Stimulated activated CD8-positive, alpha-beta memory T cell treated with anti-CD3 and anti-CD28 coated beads, Interleukin-2, amount 100 ng/mL, for 1 hour (primary cell): ENCODE data around the gene ELP4.

Experiments
- DNase-seq, 2 donors: peaks; one replicate each; pipeline ENCODE4 v3.0.0-alpha.2; 2020; ENCODE audit warnings: low read depth in 2 of 2

The ELP4 gene

DNA sequence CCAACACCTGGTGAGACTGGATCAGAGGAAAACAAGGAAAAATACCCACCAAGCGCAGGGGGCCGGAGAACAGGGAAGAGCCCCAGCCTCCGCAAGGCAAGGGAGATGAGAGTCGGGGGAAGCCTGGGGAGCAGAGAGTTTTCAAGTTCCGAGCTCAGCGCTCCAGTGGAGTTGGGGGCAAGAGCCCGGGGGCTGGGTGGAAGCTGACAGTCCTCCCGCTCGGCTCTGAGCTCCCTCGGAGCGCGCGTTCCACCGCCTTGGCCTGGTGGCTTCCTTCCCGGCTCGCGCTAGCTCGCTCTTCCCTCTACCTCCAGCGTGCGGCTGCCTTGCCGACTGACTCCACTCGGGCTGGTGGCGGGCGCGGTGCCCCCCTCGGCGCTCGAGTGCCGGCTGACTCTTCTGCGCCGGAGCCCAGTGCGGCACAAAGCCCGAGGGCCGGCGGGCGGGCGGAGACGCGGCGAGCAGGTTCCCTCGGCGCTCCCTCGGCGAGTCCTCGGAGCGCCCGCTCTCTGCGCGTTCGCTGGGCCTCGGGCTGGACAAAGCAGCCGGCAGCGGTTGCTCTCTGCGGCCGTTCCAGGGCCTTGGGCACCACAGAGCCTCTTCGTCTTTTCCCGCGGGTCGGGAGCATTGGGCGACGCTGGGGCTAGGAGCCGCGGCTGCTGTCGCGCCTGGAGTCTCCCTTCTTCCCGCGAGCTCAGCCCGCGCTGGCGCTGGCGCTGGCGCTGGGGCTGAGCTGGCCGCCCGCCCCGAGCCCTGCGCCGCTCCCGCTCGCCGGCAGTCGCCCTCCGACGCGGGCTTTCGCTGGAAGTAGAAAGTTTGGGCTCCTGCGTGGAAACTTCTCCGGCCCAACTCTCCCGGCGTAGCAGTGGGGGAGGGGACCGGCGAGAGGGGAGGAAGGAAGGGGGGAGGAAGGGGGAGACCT lies 300.6 kb downstream of the ELP4 start:
- no peak for DNase-seq

DNA sequence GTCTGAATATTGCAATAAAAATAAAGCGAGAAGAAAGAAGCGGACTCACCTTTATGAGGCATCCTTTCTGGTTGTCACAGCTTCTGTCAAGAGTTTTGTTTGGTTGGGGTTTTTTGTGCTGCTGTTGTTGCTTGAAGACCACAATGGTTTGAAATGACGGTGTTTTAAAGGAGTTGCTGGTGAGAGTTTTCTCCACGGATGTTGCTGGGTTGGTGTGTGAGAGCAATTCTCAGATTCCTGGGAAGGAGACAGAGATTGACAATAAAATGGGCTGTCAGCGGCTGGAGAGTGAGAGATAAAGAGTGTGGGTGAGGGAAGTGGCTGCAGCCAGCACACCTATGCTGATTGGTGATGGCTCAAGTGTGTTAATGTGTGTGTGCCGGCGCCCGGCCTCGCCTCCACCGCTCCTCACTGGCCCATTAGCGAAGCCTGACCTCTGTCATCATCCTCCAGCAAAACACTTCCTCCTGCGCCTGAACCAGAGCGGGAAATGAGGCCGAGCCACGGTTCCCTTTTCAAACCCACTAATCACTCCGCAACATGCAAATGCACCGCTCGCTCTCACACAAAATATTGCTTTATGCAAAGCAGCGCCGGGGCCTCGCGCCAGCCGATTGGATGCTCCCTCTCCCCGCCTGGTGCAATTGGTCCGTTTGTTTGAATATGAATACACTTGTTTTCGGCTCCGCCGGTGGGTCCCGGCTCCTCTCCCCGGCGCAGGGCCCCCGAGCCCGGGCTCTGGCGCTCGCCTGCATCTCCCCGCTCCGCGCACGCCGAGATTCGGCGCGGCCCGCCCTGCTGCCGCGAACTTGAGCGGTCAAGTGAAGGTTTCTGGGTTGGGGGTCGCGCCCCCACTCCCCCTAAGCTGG lies 301.4 kb downstream of the ELP4 start, which contains the start of gene PAX6:
PAX6 (minus strand) TSS at position 544 of the 869 bp plus-strand sequence. CDS start 4,911 bp downstream, outside the sequence.
- no peak for DNase-seq

DNA sequence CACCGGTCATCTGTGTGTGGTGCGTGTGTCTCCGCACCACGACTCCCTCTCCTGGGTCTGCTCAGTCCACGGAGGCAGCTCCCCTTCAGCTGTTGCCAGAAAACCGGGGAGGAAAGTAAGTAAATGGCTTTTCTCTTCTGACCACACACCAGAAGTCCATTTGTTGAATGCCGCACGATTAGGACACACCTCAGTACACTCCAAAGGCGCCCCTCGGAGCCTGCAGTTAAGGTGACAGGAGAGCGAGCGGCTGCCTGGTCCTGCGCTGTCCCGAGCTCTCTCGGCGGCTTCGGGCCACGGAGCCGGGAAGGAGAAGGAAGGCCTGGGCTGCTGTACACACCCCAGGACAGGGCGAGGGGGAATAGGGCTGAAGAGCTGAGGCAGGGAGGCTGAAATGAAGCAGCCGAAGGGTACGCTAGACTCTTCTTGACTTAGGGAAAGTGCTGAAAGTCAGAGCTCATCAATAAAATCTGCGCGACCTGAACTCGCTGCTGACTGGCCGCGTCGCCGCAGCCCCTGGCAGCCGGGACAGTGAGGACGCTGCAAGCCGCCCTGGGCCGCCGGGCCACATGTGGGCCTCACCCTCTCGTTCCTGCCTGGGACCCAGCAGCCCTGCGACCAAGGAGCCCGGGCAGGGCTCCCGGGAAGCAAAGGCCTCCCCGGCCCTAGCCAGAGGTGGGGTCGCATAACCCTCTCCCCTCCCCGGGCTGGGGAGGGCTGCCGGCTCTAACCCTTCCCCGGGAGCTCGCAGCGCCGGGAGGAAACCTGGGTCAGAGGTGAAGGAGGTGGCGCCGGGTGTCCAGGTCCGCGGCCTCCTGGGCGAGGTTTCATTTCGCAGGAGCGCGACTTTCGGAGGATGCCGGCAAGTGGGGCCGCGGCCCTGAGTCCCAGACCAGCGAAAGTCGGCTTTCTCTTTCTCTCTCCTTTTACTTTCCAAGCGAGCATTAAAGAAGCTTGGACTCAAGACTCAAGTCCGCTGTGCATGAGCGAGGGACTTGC lies 303.1 kb downstream of the ELP4 start:
- no peak for DNase-seq

DNA sequence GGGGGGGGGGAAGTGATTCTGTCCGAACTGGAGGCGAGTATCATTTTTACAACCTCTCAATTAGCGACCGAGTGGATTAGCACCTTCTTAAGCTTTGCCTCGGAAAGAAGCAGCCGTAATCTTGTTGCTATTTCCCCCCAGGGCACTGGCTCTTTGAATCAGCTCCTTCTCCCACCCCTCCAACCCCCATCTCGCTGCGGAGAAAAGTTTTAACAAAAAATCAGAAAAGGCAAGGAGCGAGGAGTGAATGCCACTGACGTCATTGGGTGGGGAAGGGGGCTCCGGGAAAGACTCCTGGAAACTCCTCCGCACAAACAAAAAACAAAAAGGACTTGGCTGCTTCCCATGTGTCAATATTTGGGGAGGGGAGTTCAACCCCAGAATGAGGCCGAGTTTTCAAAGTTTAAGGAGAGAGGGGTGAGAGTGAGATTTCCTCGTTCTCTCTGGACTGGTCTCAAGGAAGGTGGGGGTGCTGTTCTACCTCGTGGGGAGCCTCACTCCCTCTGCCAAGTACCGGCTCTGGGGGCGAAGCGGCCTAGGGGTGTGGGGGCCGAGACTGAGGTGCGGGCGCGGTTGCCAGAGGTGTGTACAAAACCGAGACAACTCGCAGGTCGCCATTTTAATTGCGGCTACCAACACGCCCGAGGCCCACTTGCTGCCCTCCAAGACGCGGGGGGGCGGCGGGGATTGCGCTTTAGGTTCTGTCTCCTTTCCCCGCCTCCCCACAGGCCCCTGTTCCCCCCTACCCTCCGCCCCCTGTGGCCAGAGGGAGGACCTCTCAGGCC lies 304.0 kb downstream of the ELP4 start:
- no peak for DNase-seq

DNA sequence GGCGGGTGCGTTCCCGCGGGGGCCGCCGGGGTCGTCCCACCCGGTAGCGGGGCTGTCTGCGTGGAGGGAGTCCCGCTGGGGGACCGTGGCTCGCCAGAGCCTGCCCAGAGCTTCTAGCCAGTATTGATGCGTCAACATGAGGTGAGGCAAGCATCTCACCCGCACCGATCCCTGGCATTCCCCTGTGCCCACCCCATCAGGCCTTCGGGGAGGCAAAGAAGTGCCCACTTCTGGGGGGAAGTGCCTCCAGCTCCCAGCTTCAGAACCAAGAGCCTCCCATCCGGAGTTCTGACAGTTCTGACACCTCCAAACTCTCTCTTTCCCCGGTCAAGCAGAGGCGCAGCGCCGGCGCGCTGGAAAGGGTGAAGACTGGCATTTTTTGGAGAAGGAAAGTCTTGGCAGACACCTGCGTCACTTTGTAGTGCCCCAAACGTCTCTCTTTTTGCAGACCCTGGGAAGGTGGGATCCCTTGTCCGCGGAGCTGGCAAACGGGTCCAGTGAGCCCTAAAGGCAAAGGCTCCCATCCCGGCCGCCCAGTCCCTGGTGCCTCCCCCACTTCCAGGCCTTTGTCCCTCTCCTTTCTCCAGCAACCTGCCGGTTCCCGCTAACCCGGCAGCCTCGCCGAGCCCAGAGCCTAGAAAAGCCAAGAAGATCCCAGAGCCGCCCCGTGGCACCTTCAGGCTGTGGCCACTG lies 304.8 kb downstream of the ELP4 start:
- no peak for DNase-seq

DNA sequence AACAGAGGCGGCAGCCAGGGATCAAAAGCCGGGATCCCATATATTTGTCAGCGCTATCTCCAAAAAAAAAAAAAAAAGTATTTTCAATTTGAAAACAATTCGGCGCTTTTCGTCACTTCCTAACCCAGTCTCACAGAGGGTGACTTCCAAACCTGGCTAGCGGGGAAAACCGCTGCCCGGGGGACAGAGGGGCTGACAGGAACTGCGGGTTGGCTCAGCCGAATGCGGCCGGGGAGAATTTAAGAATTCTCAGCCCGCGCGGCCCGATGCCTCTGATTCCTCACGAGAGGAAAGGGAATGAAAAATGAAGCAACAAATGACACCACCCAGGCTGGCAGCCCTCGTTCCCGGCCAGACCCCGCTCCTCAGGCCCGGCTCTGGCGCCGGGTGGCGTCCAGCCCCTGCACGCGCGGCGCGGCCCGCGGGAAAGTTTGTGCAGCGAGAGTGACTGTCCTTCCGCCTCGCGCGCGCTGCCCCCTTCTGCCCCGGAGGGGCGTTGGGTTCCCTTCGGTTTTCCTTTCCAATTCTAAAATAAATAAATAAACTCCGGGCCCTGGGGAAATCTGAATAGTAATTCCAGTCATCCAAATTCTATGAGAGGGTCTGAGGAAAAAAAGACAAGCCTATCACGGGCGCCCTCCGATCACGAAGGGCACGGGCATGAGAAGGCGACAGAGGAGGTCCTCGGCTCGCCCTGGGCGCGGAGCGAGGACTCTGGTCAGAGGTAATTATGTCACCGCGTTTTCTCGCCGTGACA lies 306.3 kb downstream of the ELP4 start:
- no peak for DNase-seq

DNA sequence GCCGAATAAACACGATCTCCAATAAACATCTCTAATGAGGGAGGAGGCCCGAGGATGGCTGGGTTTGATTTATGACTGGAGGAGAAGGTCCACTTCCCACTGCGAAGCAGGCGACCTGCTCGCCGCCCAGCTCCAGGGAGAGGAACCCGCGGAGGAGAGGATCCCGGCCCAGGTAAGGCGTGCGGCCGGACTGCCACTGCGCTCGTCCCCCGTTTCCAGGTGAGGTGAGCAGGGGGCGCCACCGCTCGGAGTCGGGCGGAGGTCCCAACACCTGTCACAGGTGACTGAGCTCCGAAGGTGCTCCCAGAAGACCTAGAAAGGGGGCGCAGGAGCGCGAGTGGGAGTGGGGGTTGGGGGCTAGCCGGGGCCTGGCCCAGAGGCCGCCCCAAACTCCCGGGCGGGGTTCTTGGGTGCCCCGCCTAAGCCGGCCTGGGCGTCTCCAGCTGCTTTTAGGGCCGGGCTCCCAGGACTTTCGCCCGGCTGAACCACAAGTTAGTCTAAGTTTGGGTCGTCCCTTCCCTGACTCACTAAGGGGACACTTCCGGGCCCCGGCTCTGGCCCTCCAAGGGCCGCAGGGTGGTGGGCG lies 307.0 kb downstream of the ELP4 start:
- DNase-seq, result no peak

DNA sequence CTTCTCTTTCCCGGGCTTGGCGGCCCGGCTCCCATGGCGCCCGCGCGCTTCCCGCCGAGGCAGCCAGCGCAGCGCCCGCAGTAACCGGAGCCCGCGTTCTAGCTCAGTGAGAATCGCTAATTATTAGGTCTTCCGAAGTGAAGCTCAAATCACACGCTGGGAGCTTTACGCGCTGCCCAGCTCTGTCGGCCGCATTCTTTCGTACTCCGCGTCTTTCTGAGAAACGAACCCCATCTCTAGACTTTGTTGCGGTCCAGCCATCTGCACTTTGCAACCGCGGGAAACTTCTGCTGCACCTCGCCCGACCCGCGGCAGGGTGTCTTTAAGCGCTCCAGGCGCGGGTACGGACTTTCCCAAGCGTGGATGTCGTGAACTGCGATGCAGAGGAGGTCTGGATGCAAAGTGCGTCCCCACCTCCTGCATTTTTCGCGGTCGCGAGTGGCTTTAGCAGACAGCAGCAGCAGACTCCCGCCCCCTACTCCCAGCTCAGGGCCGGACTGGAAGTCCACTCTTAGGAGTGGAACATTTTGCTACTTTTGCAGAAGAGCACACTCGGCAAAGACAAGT lies 307.6 kb downstream of the ELP4 start:
- DNase-seq, result no peak

DNA sequence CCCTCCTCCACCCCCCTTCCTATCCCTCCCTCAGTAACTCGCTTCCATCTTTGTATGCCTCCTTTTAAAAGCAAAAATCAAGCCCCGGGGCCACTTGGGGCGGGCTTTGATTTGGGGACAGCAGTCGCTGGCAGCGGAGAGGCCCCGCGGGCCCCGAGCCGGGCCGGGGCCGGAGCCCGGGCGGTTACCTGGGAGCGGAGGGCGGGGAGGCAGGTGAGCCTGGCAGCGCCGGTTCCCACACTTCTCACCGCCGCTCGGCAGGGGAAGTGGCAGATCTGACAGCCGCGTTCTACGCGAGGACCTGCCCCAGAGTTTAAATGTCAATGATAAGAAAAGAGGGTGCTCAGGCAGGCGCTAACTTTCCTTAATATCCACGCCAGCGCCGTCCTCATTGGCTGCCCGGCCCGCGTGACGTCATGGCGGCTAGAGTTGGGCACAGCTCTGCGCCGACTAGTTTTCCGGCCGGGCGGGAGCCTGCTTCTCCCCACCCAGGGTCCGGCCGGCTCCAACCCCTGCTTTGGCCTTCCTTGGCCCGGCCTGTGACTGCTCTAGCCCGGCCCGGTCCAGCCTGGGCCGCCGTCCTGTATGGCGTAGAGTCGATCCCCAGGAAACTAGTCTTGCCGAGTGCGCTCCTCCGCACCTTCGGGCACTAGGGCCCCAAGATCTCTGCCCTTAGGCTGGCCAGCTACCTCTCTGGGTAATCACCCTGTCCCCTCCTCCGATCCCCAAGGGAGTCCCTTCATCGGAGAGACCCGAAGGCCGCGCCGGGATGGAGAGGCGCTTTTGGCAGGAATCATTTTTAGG lies 308.3 kb downstream of the ELP4 start:
- no peak for DNase-seq

DNA sequence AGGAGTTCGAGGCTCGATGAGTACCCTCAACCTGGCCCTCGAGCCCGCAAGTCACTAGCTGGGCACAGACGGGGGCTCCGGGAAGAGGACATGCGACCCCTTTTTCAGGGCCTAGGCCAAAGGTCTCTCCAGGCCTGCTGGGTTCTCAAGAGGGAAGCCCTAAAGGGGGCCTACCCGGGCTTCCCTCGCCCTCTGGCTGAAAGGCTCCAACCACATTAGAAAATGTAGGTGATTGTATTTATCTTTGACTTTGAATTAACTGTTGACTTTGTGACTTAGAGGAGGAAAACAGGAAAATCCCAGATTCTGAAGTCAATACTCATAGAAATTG lies 308.8 kb downstream of the ELP4 start:
- no peak for DNase-seq

DNA sequence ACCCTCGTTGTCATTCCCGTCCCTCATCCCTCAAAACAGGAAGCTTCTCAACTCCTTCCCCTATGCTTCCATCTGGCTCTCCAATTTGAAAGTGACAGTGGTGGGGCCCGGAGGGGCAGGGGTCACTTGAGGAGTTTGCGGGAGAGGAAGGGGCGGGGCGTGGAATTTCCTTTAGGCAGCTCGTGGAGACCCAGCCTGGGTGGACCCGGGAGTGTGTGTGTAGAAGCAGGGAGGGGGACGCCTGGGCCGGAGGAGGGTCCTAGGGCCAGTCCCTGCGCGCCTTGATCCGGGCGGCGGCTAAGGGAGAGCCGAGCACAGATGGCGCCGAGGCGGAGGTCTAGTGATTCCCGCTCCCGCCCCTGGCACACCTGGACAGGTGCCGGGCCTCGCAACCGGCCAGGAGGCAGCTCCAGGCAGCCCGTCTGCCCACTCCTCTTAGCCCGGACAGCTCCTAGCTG lies 309.3 kb downstream of the ELP4 start:
- DNase-seq, result no peak

DNA sequence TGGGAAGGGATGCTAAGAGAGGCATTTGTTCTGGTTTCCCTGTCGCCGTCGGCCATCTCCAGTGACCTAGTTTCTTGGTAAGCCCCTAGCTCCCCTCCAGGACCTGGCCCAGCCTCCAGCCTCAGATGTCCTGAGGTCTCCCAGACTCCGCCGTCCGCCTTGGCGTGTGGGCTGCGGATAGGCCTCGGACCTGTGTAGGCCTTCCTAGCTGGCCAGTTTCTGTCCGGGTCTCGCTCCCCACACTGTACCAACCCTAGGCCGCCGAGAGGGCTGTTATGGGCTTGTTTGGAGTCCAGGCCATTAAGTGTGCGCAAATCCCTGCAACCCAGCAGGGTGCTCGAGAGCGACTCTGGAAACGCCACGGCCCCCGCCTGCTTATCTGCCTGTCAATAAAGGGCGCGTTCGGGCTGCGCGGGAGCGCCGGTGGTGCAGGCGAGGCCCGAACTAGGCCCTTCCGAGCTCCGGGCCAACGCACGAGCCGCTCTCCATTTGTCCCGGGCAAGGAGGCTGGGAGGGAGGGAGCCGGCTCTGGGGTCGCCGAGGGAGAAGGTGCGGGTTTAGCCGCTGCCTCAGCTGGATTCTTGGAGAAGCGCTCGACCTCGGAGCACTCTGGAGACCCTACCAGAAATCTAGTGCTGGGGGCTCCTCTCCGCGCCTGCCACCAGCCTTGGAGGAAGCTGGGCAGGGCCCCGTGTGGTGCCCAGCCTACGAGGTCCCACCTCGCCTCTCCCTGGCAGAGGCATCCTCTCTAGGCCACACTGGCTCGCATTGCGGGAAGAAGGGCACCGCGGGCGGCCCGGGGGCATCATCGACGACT lies 310.3 kb downstream of the ELP4 start:
- no peak for DNase-seq

DNA sequence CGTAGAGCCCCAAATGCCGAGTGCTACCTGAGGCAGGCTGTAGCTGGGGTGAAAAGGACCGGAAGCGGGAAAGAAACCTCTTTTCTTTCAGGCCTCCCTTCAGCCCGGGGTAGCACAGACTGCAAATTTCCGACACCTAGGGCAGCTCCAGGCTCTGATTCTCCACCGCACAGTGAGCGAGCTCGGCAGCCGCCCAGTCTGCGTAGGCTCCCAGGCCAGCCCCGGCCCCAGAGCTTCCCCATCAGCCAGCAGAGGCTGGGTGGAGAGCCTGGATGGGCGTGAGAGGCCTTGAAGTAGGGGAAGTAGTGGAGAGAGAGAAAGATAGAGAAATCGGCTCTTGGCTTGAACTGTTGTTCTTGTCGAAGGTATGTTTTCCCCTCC lies 310.9 kb downstream of the ELP4 start:
- no peak for DNase-seq

DNA sequence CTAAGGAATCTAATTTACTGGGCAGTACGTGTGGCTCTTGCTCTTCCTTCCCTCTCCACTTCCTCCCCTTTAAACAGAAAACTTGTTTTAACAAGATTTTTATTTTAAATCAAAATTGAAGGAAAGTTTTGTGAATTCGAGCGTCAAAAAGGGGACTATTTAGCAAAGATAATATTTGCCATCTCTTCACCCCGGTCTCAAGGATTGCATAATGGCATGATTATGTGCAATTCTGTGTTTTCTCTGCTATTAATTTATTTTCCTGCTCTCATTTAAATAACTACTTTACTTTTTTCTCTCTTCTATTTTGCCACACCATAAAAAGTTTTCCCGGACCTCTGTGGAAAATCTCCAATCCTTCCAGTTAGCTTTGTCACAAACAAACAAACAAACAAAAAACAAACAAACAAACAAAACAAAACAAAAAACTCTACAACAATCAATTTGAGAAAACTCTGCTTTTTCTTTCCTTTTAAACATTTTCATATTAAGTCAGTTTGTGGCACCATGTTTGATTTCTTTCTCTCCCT lies 311.7 kb downstream of the ELP4 start:
- no peak for DNase-seq

DNA sequence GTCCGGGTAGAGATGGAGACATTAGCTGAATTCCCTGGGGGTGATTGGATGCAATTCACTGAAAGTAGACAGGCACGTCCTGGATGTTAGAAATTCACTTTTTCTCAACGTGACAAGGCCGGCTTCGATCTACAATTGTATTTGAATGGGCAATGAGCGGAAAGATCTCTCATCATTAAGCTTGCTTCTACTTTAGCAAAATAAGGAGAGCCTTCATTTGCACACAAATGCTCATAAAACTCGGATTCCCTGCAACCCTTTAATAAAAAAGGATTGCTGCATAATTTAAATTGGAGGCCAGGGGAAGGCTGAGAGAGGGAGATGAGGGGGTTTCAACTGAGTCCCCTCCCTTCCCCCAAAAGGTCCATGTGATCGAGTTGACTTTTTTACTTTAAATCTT lies 312.2 kb downstream of the ELP4 start:
- DNase-seq, result no peak

DNA sequence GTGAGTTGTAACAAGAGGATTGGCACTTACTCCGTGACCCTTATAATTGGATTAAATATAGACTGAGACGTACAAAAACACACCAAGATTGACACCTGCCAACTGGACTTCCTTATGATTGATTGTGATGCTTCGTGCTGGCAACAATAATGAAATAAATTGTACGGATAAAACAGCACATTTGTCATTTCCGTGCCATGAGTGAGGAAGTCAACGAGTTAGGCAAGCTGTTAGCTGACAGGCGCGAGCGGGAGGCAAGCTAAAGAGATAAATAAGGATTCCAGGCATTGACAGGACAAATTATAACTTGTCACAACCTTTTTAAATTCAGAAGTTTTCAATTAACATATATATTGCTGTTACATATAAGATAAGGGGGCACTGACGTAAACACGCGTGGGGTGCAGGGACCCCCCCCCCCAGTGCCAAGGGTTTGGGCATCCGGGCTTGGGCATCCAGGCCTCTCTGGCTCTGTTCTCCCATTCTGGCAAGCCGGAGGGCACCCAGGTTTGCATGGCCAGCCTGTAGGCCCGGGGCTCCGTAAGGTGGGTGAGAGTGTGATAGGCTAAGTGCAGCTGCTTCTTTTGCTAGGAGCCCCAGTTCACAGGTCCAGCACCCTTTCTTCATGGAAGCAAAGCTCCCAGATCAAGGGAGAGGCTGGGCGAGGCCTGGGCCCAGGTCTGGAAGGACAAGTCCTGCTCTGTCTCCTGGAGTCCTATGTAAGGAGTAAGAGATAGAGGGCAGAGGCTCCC lies 312.8 kb downstream of the ELP4 start:
- DNase-seq, result no peak
